Memory B cell (primary cell): ENCODE measurements around the gene RAB11FIP4.

ENCODE experiments used
- ATAC-seq: fragments of 150-1000 bp; cut with Tn5 transposase; 2 replicates; pipeline ENCODE4 v1.10.0; 2021; ENCODE audit warnings: low read depth, mild to moderate bottlenecking, moderate library complexity
- DNase-seq, 2 donors: peaks; one replicate each; pipeline ENCODE4 v3.0.0; 2022; ENCODE audit warnings: low spot score in 2 of 2
- H3K27ac Mint-ChIP-seq: one replicate; pipeline ENCODE4 v1.8.0; 2022; ENCODE audit warnings: mild to moderate bottlenecking, moderate library complexity, mixed read lengths
- H3K27me3 Mint-ChIP-seq: one replicate; pipeline ENCODE4 v1.8.0; 2022; ENCODE audit warnings: mixed read lengths
- H3K36me3 Mint-ChIP-seq: one replicate; pipeline ENCODE4 v1.8.0; 2022; ENCODE audit warnings: mild to moderate bottlenecking, mixed read lengths
- H3K4me1 Mint-ChIP-seq: one replicate; pipeline ENCODE4 v1.8.0; 2022; ENCODE audit warnings: mixed read lengths
- H3K4me3 Mint-ChIP-seq: one replicate; pipeline ENCODE4 v1.8.0; 2022; ENCODE audit warnings: mild to moderate bottlenecking, moderate library complexity, mixed read lengths
- H3K9me3 Mint-ChIP-seq: one replicate; pipeline ENCODE4 v1.8.0; 2022; ENCODE audit warnings: mixed read lengths

RAB11FIP4 gene

DNA sequence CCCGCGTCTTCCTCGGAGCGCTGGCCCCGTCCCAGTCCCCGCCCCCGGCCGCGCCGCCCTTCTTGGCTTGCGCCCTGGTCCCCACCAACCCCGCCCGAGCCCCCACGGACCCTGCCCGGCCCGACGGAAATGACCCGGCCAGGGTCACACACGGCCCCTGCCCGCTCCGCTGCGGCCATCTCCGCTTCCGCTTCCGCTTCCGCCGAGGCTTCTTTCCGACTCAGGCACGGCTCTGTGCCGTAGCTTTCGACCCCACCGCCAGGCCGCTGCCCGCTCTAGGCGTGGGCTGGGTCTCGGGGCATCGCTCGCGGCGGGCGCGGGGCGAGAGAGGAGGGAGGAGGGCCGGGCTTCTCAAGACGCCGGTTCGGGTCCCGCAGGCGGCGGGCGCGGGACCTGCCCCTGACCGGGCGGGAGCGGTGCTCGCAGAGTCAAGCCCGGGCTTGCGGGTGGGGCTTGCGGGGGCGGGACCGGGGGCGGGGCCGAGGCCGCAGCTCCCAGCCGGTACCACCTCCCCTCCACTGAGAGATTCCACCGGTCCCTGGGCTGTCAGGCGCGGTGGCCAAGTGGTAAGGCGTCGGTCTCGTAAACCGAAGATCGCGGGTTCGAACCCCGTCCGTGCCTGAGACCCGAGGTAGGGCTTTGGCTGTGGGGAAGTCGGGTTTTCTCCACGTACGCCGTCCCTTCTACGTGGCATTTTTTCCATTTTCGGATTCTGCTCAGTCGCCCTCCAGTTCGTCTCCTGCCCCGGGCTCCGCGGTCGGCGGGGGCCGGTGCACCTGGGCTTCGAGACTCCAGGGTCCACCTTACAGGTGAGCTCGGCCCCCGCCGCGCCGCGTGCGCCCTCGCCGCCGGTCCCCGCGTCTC lies 158.3 kb downstream of the RAB11FIP4 start:
- H3K27me3 Mint-ChIP-seq = no peaks in the 10 kb centered on the region
- ATAC-seq (peak; percentile 85), DNase-seq (peak; percentile 82 to 92)
- H3K4me1 Mint-ChIP-seq = peaks cover 22% of the 10 kb centered on the region
- peak overlapping the region; percentile 88 for H3K27ac Mint-ChIP-seq
- no peaks in the 10 kb centered on the region for H3K9me3 Mint-ChIP-seq
- H3K4me3 Mint-ChIP-seq = peak overlapping the region; percentile 93
- no peaks in the 10 kb centered on the region for H3K36me3 Mint-ChIP-seq

DNA sequence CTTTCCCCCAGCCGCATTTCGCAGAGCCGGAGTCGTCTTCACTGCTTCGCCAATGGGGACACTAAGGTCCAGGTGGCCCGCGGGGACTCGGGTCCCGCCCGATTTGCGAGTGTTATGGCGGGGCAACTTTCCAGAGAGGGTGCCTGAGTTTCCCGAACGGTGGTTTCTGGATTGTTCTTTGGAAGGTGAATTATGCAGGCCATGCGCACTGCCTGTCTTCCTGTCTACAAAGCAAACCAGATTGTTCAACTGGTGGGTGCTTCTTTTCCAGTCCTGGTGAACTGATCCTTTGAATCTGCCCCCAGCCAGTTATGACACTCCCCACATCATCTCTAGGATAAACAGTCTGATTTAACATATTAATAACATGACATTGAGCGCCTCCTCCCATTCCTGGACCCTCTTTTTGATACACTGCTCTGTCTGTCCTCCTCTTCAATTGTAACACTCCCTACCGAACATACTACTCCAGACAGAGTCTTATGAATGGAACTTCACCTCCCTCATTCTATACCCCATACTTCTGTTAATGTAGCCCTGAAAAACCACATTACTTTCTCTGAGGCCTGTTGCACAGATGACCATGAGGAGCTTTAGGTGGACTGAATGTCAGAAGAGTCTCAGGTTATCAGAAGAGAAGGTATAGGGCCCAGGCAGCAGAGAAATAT lies 159.0 kb downstream of the RAB11FIP4 start:
- Mint-ChIP-seq H3K27ac (peak overlapping the region; percentile 88), H3K4me1 (peaks cover 24% of the 10 kb centered on the region), H3K36me3 (no peaks in the 10 kb centered on the region), H3K9me3 (no peaks in the 10 kb centered on the region), H3K4me3 (peak overlapping the region; percentile 93), H3K27me3 (no peaks in the 10 kb centered on the region)
- DNase-seq (no peak), ATAC-seq (no peak)

DNA sequence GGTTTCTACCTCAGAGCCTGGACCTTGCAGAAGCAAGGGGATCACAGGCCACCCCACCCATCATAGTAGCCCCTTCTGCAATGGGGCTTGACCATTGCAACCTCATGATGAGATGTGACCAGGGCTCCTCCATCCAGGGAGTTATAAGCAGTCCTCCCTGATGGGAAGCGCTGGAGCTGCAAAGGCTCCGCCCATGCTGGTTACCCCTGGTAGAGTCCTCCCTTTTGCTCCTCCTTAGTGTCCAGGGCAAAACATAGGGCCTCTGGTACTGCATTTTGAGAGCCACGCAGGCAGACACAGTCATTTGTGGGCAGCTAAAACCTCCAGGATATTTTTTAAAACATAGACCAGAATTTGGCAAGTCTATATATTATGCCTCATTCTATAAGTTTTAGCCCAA lies 161.1 kb downstream of the RAB11FIP4 start:
- Mint-ChIP-seq H3K27ac (no peak overlapping the region), H3K36me3 (no peaks in the 10 kb centered on the region), H3K4me1 (peaks cover 24% of the 10 kb centered on the region), H3K27me3 (no peaks in the 10 kb centered on the region), H3K9me3 (no peaks in the 10 kb centered on the region), H3K4me3 (no peak overlapping the region)
- DNase-seq (no peak), ATAC-seq (no peak)

DNA sequence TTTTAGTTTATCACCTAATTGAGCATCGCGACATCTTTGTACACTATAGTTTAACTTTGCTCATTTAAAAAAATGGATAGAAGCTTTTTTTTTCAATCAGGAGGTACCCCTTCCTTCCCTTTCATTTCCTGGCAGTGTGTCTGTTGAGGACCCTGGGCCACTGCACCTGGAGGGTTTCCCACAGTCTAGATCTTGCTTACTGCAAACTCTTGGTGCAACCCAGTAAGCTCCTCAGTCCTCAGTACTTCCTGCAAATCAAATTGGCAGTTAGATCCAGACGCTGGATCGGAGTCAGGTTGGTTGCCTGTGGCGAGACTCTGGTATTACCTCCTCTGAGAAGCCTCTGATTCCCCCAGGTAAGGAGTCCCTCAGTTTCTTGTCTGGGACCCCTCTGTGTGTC lies 162.0 kb downstream of the RAB11FIP4 start:
- DNase-seq (no peak), ATAC-seq (no peak)
- Mint-ChIP-seq H3K27me3 (no peaks in the 10 kb centered on the region), H3K9me3 (no peaks in the 10 kb centered on the region), H3K36me3 (no peaks in the 10 kb centered on the region), H3K4me1 (peaks cover 18% of the 10 kb centered on the region), H3K4me3 (no peak overlapping the region), H3K27ac (no peak overlapping the region)

DNA sequence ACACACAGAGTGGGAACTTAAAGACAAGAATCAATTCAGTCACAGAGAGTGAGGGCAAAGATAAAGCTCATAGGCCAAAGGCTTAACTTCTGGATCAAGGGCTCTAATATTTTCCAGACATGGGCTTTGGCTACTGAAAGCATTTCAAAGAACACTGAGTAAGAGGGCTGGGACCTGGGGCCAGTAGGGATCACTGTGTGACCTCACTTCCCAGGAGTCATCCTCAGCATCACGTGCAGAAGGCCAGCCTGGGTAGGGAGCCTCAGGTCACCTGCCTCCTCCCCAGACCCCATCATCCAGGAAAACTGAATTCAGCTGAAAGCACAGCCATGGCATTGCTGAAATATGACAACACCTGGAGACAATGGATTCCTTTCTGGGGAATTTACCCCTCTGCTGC lies 163.5 kb downstream of the RAB11FIP4 start:
- no peak for ATAC-seq
- peaks cover 12% of the 10 kb centered on the region for H3K4me1 Mint-ChIP-seq
- no peaks in the 10 kb centered on the region for H3K36me3 Mint-ChIP-seq
- no peaks in the 10 kb centered on the region for H3K9me3 Mint-ChIP-seq
- no peaks in the 10 kb centered on the region for H3K27me3 Mint-ChIP-seq
- H3K27ac Mint-ChIP-seq = no peak overlapping the region
- no peak for DNase-seq
- H3K4me3 Mint-ChIP-seq = no peak overlapping the region

DNA sequence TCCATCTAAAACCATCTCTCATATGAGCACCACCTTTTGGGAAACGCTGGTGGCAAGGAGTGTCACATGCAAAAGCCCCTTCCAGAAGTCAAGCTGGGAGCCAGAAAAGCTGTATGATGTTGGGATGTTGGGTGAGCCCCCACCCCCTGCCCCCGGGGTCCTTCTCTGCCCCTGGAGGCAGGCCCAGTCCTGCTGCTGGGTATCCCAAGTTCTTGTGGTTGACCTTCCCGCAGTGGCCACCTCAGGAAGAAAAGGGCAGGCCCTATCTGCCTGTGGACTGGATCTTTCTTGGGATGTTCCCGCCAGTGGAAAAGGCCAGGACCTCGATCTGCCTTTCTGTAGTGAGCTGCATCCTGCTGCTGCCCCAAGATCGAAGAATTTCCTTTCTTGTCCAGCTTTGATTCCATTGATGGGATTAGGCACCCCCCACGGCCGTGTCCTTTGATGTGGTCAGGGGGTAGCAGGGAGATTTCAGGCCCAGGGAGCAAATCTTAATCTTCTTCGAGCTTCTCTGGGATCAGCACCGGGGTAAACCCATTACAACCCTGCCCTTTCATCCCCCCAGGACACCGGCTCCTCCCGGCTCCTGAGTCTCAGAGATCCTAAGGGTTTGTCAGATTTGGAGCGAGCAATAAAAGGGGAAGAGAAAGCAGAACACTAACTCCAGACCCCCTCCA lies 165.6 kb downstream of the RAB11FIP4 start:
- no peak for DNase-seq
- H3K36me3 Mint-ChIP-seq = no peaks in the 10 kb centered on the region
- H3K27me3 Mint-ChIP-seq = no peaks in the 10 kb centered on the region
- H3K9me3 Mint-ChIP-seq = no peaks in the 10 kb centered on the region
- ATAC-seq = no peak
- peaks cover 8% of the 10 kb centered on the region for H3K4me1 Mint-ChIP-seq
- H3K4me3 Mint-ChIP-seq = no peak overlapping the region
- H3K27ac Mint-ChIP-seq = no peak overlapping the region

DNA sequence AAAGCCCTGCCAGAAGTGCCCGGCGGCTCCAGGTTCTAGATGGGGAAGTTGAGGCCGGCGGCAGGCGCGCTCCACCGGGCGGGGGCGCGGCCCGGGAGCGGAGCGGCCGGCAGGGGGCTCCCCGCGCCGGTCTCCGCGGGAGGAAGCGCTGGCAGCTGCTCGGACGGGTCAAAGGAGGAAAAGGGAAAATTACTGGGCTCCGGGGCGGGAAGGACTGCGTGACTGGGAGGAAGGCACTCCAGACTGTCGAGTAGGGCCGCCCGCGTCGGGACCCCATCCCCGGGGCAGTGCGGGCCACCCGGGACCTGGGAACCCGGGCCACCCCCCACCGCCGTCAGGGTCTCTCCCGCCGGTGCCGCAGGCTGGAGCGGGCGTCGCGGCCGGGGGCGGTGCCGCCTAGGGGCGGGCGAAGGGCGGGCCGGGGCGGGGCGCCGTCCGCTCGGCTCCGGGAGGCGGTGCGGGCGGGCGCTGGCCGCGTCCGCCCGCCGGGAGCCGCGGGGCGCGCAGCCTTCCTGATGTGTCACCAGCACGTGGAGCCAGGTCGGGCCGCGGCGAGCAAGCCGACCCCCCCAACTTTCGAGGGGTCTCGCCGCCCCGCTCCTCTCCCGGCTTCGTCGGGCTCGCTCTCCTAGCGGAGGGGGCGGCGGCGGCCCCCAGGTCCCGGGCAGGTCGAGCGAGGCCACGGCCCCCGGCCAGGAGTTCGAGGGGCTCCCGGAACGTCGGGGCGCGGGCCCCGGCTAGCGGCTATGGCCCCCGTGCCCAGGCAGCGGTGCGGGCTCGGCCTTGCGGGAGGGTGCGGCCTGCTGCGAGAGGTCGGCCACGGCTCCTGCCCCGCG lies 167.5 kb downstream of the RAB11FIP4 start:
- Mint-ChIP-seq H3K4me3 (peak overlapping the region; percentile 83), H3K9me3 (no peaks in the 10 kb centered on the region), H3K27ac (peak overlapping the region; percentile 17), H3K36me3 (no peaks in the 10 kb centered on the region), H3K4me1 (peaks cover 8% of the 10 kb centered on the region), H3K27me3 (no peaks in the 10 kb centered on the region)
- DNase-seq (peak; percentile 33 to 52), ATAC-seq (peak; percentile 89)

DNA sequence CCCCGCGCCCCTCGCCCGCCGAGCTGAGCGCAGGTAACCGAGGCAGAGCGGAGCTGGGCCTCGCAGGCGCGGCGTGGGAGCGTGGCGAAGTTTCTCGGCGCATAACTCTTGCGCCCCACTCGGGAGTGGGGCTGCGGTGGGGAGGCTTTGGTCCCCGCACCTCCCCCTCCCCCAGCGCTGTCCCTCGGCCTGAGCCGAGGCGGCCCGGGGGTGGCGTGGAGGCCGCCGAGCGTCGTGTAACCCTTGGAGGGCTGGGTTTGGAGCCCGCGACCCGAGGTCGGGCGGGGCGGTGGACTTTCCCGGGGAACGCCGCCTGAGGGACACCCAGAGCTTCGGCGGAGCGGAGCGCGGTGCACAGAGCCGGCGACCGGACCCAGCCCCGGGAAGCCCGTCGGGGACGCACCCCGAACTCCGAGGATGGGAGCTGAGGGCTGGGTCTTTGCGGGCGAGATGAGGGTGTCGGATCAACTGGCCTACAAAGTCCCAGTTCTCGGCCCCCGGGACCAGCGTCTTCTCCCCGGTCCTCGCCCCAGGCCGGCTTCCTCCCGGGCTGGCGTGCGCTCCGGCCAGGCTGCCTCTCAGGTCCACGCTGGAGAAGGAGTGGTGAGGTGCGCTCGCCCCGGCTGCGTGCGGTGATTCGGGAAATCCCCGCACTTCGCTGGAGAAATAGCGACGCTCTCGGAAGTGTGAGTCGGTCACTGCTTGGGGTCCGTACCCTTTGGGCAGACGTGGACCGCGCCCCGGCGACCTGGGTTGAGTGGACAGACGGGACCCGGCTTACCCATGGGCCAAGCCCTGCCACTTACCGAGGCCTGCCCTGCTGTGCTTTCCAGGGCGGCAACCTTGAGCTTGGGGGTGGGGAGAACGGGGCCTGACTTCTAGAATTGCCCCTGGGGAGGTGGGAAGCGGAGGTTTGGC lies 168.4 kb downstream of the RAB11FIP4 start:
- Mint-ChIP-seq H3K4me1 (peaks cover 6% of the 10 kb centered on the region), H3K4me3 (peak overlapping the region; percentile 55), H3K36me3 (no peaks in the 10 kb centered on the region), H3K9me3 (no peaks in the 10 kb centered on the region), H3K27ac (no peak overlapping the region), H3K27me3 (no peaks in the 10 kb centered on the region)
- DNase-seq = peak in 1 of 2 donors; percentile 37
- no peak for ATAC-seq

DNA sequence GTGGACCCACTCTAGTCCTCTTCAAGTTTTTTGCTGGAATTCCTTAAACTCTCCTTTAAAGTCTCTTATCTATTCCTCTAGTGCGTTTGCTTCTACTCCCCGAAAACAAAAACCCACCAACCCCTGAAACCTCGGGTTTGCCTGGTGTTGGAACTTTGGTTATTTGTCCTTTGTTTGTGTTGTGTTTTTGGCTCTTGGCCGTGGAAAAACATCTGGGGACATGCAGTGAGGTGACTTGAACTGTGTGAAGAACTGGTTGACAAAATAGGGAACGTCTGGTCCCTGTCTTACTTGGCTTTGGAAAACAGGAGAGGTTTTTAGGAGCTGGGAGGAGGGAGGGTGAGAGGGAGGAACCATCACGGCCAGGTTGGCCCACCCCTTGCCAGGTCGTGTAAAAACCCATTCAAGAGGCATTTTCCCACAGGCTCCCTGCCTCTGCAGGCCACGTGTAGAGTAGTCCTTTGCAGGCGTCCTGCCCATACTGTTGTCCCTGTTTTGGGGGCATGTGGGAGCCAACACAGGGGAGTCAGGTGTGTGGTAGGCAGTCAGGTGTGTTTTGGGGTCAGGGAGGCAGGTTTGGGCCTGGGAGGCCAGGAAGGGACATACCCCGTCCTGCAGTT lies 169.3 kb downstream of the RAB11FIP4 start:
- no peak for DNase-seq
- Mint-ChIP-seq H3K36me3 (no peaks in the 10 kb centered on the region), H3K4me1 (peaks cover 4% of the 10 kb centered on the region), H3K4me3 (peak overlapping the region; percentile 55), H3K27me3 (no peaks in the 10 kb centered on the region), H3K27ac (no peak overlapping the region), H3K9me3 (no peaks in the 10 kb centered on the region)
- ATAC-seq = no peak

DNA sequence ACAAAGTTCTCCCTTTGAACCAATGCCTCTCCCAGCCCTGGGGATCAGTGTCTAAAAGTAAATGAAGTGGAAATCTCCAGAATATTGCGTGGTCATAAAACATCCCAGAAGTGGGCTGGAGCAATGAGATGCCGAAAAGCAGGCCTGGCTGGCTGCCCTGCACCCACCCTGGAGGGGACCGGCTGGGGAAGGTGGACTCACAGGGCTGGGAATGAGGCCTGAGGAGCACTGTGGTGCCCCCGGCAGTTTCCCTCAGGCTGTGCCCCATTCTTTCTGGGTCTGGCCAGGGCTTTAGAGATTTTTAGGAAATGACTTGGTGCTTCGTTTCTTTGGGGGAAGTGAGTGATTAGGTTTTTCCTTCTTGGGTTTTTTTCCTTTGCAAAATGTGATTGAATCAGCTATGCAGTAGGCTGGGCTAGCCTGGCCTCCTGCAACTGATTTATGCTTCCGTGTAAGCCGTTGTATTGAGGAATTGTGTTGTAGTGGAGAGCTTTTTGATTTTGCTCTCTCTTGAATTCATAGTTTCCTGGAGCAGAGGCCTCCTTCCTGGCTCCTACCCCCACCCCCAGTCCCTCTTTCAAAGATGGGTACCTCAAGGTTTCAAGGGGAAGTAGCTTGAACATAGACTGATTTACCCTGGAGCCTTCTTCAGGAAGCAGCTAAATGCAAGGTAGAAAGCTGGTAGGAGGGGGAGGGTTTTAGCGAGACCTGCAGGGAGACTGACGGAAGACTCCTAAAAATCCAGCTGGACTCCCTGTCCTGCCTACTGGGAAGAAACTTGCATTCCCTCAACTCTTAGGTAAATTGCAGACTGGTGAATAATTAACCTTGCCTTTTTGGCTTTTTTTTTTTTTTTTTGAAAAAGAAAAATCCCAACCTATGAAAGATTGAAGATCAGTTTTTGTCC lies 170.2 kb downstream of the RAB11FIP4 start:
- Mint-ChIP-seq H3K4me3 (peak overlapping the region; percentile 24), H3K27ac (no peak overlapping the region)
- DNase-seq = no peak

DNA sequence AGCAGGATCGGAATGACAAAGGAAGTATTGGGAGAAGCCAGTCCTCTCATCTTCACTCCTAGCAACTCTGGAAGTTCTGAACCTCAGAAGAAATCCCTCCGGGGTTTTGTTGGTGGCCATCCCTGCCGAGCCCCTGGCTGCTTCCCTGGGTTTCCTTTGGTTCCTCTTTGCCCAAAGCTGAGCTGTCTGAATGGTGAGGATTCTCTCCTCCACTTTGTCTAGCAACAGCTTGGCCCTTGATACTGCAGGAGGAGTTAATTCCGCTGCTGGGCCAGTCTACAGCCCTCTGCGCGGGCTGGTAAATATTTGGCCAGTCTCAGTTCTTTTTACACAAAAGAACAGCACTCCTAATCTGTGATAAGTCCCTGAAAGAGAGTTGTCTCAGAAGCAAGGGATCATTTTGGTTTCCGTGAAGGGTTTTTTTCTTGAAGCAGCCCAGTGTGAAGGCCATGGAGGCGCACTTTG lies 170.9 kb downstream of the RAB11FIP4 start:
- ATAC-seq (no peak), DNase-seq (no peak)
- Mint-ChIP-seq H3K4me3 (no peak overlapping the region), H3K9me3 (no peaks in the 10 kb centered on the region), H3K4me1 (peaks cover 4% of the 10 kb centered on the region), H3K27ac (no peak overlapping the region), H3K36me3 (no peaks in the 10 kb centered on the region), H3K27me3 (no peaks in the 10 kb centered on the region)

More for the DNA sequence above, 170.2 kb downstream of the RAB11FIP4 start:
- Mint-ChIP-seq H3K36me3 (no peaks in the 10 kb centered on the region), H3K4me1 (peaks cover 4% of the 10 kb centered on the region), H3K9me3 (no peaks in the 10 kb centered on the region), H3K27me3 (no peaks in the 10 kb centered on the region)
- ATAC-seq = no peak

DNA sequence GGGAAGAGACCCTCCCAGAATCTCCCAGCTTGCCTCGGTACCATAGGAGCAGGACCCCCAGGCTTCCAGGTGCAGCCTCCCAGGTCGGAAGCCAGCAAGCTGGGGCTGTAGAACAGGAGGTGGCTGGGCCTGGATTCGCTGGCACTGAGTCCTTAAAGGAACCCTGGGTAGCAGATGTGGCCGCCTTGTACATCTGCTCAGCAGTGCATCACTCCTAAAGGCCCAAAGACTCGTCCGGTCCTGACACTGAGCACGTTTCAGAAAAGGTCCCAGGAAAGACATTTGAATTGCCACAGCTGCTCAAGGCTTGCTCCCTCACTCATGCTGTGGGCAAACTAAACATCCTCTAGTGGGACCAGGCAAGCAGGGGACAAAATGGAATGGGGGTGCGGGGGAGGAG lies 172.8 kb downstream of the RAB11FIP4 start:
- Mint-ChIP-seq H3K4me1 (peaks cover 8% of the 10 kb centered on the region), H3K36me3 (no peaks in the 10 kb centered on the region), H3K9me3 (no peaks in the 10 kb centered on the region), H3K27me3 (no peaks in the 10 kb centered on the region), H3K4me3 (no peak overlapping the region), H3K27ac (no peak overlapping the region)
- ATAC-seq (no peak), DNase-seq (no peak)
